Right atrium auricular region (tissue), 2 donors: ENCODE measurements around the gene CD4. TPM values are rescaled to one million over a fixed set of nuclear protein-coding genes. Genes with fewer than 3 reads are reported as not detected.

Source experiments
- DNase-seq: peaks from one replicate; pipeline ENCODE4 v3.0.0-alpha.2; 2019; ENCODE audit warnings: low spot score
- H3K27ac ChIP-seq, 2 donors: fragments of 200-600 bp; sonication (generic); 1 replicate in 1 of 2; 2 replicates in 1 of 2; pipeline ENCODE4 v1.5.1; 2016 to 2019
- H3K27me3 ChIP-seq, 2 donors: fragments of 200-600 bp; sonication (generic); one replicate each; pipeline versions ENCODE4 v1.5.1 to v1.6.0; 2017 to 2019
- H3K36me3 ChIP-seq: fragments of 200-600 bp; sonication (generic); one replicate; pipeline ENCODE4 v1.5.1; 2016
- H3K4me1 ChIP-seq, 2 donors: fragments of 200-600 bp; sonication (generic); one replicate each; pipeline versions ENCODE4 v1.5.1 to v1.6.0; 2017 to 2019
- H3K4me3 ChIP-seq, 2 donors: fragments of 200-600 bp; sonication (generic); 1 replicate in 1 of 2; 2 replicates in 1 of 2; pipeline ENCODE4 v1.5.1; 2017 to 2019; ENCODE audit warnings: mild to moderate bottlenecking in 1 of 2, moderate library complexity in 1 of 2
- H3K9me3 ChIP-seq, 2 donors: fragments of 200-600 bp; sonication (generic); one replicate each; pipeline ENCODE4 v1.5.1; 2019
- CTCF ChIP-seq, 2 donors: fragments of 200-600 bp; sonication (generic); IDR thresholded peaks; one replicate each; pipeline ENCODE4 v1.5.1; 2019; ENCODE audit warnings: antibody characterized with exemption in 2 of 2
- total RNA-seq, 2 donors: library from RNA; depleted of rRNA; stranded (reverse); fragments of >200 nt; gene quantifications; one replicate each; pipeline ENCODE4 v1.1.0, GENCODE V29; 2016

CD4 gene
- total RNA-seq, 2 donors from 2014 or later, result 3.2 to 7.3 TPM

- Histone ChIP-seq H3K36me3 (peaks cover 42% of the 10 kb centered on the region), H3K4me1 (peaks cover 0 to 6% of the 10 kb centered on the region in 2 donors), H3K4me3 (no peak overlapping the region), H3K27me3 (no peaks in the 10 kb centered on the region), H3K9me3 (no peaks in the 10 kb centered on the region), H3K27ac (no peak overlapping the region)
- TF ChIP-seq CTCF (IDR thresholded peaks at IDR 0.05), result no peak
- no peak for DNase-seq
Measured at GRCh38 chr12:6847676-6848075, 58.3 kb downstream of the CD4 start.

GRCh38 chr12:6849427-6849826 lies 60.1 kb downstream of the CD4 start:
- Histone ChIP-seq H3K36me3 (peaks cover 31% of the 10 kb centered on the region), H3K27ac (no peak overlapping the region), H3K4me1 (peaks cover 0 to 15% of the 10 kb centered on the region in 2 donors), H3K4me3 (no peak overlapping the region), H3K27me3 (no peaks in the 10 kb centered on the region), H3K9me3 (no peaks in the 10 kb centered on the region)
- no peak for DNase-seq
- TF ChIP-seq CTCF (IDR thresholded peaks at IDR 0.05), result no peak

GRCh38 chr12:6849976-6850560 lies 60.7 kb downstream of the CD4 start:
- TF ChIP-seq CTCF (IDR thresholded peaks at IDR 0.05), result no peak
- H3K36me3 ChIP-seq, result peaks cover 24% of the 10 kb centered on the region
- no peak overlapping the region for H3K4me3 ChIP-seq
- no peak overlapping the region for H3K27ac ChIP-seq
- H3K27me3 ChIP-seq, result no peaks in the 10 kb centered on the region
- H3K4me1 ChIP-seq, result peaks cover 0 to 15% of the 10 kb centered on the region in 2 donors
- DNase-seq, result no peak
- H3K9me3 ChIP-seq, result no peaks in the 10 kb centered on the region

GRCh38 chr12:6850796-6851152 lies 61.4 kb downstream of the CD4 start:
- H3K27me3 ChIP-seq, result no peaks in the 10 kb centered on the region
- peaks cover 17% of the 10 kb centered on the region for H3K36me3 ChIP-seq
- TF ChIP-seq CTCF (IDR thresholded peaks at IDR 0.05), result no peak
- H3K4me3 ChIP-seq, result peak overlapping the region in 1 of 2 donors; percentile 68
- no peaks in the 10 kb centered on the region for H3K9me3 ChIP-seq
- DNase-seq, result no peak
- peaks cover 0 to 15% of the 10 kb centered on the region in 2 donors for H3K4me1 ChIP-seq
- peak overlapping the region; percentile 97 for H3K27ac ChIP-seq

- no peak for TF ChIP-seq CTCF (IDR thresholded peaks at IDR 0.05)
- Histone ChIP-seq H3K27me3 (no peaks in the 10 kb centered on the region), H3K36me3 (peaks cover 17% of the 10 kb centered on the region), H3K27ac (peak within 1 kb of the TSS; percentile 97), H3K9me3 (no peaks in the 10 kb centered on the region), H3K4me1 (peaks cover 0 to 15% of the 10 kb centered on the region in 2 donors), H3K4me3 (peak within 1 kb of the TSS; percentile 68 to 85)
- DNase-seq, result peak; percentile 98
Measured at GRCh38 chr12:6851153-6851920, 62.0 kb downstream of the CD4 start, which contains the start of gene CDCA3. CDCA3 (minus strand) TSS chr12:6851286; CDS start chr12:6850952, 334 bp downstream.
